Adrenal gland (tissue), 12 donors: ENCODE data around the gene GPR179. TPM values are rescaled to one million over a fixed set of nuclear protein-coding genes. Genes with fewer than 3 reads are reported as not detected.

Experiments used
- DNase-seq, 7 donors: peaks; one replicate each; pipeline ENCODE4 v3.0.0-alpha.2; 2019 to 2020
- H3K27ac ChIP-seq, 5 donors: fragments of 200-600 bp; sonication (generic) in 4 of 5; 1 replicate in 3 of 5; 2 replicates in 2 of 5; pipeline versions ENCODE4 v1.5.1 to v1.8.0; 2016 to 2020; ENCODE audit warnings: mild to moderate bottlenecking in 1 of 5
- H3K27me3 ChIP-seq: fragments of 200-600 bp; 2 replicates; pipeline ENCODE4 v1.8.0; 2021
- H3K36me3 ChIP-seq, 2 donors: fragments of 200-600 bp; replicated peaks in 1 of 2; 1 replicate in 1 of 2; 2 replicates in 1 of 2; pipeline versions ENCODE4 v1.5.1 to v1.8.0; 2018 to 2022
- H3K4me1 ChIP-seq, 2 donors: fragments of 200-600 bp; replicated peaks in 1 of 2; 1 replicate in 1 of 2; 2 replicates in 1 of 2; pipeline versions ENCODE4 v1.5.1 to v1.8.0; 2018 to 2021
- H3K4me3 ChIP-seq, 4 donors: fragments of 200-600 bp; sonication (generic) in 3 of 4; one replicate each; pipeline ENCODE4 v1.5.1; 2016 to 2018
- H3K9me3 ChIP-seq, 3 donors: fragments of 200-600 bp; sonication (generic) in 1 of 3; replicated peaks in 1 of 3; 1 replicate in 2 of 3; 2 replicates in 1 of 3; pipeline versions ENCODE4 v1.5.1 to v1.8.0; 2016 to 2021
- CTCF ChIP-seq, 6 experiments: fragments of 450-650 bp in 4 of 6; fragments of 200-600 bp in 2 of 6; sonication (generic) in 1 of 6; IDR thresholded peaks; 1 replicate in 5 of 6; 2 replicates in 1 of 6; pipeline versions ENCODE4 v1.5.1 to v1.8.0; 2016 to 2021; ENCODE audit warnings: antibody characterized with exemption in 6 of 6, mild to moderate bottlenecking in 2 of 6, moderate library complexity in 1 of 6
- POLR2A ChIP-seq, 2 donors: fragments of 450-650 bp; IDR thresholded peaks; one replicate each; pipeline ENCODE4 v1.6.1; 2017; ENCODE audit warnings: antibody characterized with exemption in 2 of 2, mild to moderate bottlenecking in 2 of 2, moderate library complexity in 1 of 2
- WGBS, 4 donors: extraction: QIAGEN DNeasy Blood & Tissue Kit in 2 of 4; methylation state at CpG; one replicate each; pipeline versions ENCODE4 v1.1.5 to v1.1.7; 2013 to 2017; 5-methylcytosine and 5-hydroxymethylcytosine counted together
- intact Hi-C, 2 donors: fragments of 100-400 bp; cut with DNase I; formaldehyde crosslinking; loops; one replicate each; pipeline versions ENCODE4 v1.14.1 to v1.15.0; 2022 to 2023
- polyA plus RNA-seq, 3 donors: library from polyadenylated mRNA; stranded (reverse); fragments of 200-250 nt in 2 of 3; fragments of 350-450 nt in 1 of 3; fragmentation: Illumina TruSeq in 1 of 3; extraction: RNeasy Lipid Tissue Mini Kit (QIAGEN cat#74804) in 1 of 3; gene quantifications; one replicate each; pipeline ENCODE4 v1.2.3, GENCODE V29; 2013 to 2014
- total RNA-seq, 9 donors: library from RNA; depleted of rRNA in 4 of 9; stranded (reverse); fragments of >200 nt in 4 of 9; fragments of 120-200 nt in 1 of 9; fragmentation: NEBNext Ultra II Directional in 1 of 9; extraction: Animal tissue kit (Norgen Biotek cat#: 25700) in 1 of 9; gene quantifications; one replicate each; pipeline versions ENCODE4 v1.1.0 to v1.2.4, GENCODE V29; 2013 to 2023
- donor health status: healthy with polysubstance abuse.
- donor health status: Bipolar disorder and iron deficiency.
- donor health status: DM: yes; HTN: yes; CAD: no.
- donor health status: DM: no; HTN: no; CAD: no.
- donor health status: DM: no; HTN: no; CAD: no.
- donor health status: DM: yes; HTN: yes; CAD: no.

Gene GPR179
- total and polyA plus RNA-seq, 12 donors = under 0.01 to 0.32 (median 0.09) TPM; not detected in 4

DNA sequence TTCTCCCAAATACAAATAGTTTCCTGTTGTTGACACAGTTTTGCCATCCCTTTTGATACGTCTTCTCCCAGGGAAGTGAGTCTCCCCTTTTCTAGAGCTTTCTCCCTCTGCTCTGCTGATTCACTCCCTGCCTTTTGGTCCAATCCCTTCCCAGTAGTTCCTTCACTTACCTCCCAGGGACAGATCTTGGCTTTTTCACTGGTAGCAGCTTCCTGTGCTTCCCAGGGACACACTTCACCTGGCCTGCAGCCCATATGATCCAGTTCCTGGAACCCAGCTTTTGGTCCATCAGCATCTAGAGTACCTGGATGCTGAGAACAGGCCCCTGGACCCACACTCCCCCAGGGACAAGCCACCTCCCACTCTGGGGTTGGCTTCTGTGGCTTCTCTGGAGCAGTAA lies 15.8 kb downstream of the GPR179 start:
- H3K4me3 ChIP-seq = no peak overlapping the region
- H3K9me3 ChIP-seq = no peaks in the 10 kb centered on the region
- no peaks in the 10 kb centered on the region for H3K27me3 ChIP-seq
- WGBS, 4 donors = 24 to 62% (median 38%) methylated on average over 1 of the region's 1 CpG
- TF ChIP-seq POLR2A (IDR thresholded peaks at IDR 0.05) (no peak), CTCF (IDR thresholded peaks at IDR 0.05) (no peak)
- peaks cover 0 to 5% of the 10 kb centered on the region in 2 donors for H3K36me3 ChIP-seq
- H3K27ac ChIP-seq = no peak overlapping the region
- no peak for DNase-seq
- no peaks in the 10 kb centered on the region for H3K4me1 ChIP-seq
- intact Hi-C loops = no loop called here

DNA sequence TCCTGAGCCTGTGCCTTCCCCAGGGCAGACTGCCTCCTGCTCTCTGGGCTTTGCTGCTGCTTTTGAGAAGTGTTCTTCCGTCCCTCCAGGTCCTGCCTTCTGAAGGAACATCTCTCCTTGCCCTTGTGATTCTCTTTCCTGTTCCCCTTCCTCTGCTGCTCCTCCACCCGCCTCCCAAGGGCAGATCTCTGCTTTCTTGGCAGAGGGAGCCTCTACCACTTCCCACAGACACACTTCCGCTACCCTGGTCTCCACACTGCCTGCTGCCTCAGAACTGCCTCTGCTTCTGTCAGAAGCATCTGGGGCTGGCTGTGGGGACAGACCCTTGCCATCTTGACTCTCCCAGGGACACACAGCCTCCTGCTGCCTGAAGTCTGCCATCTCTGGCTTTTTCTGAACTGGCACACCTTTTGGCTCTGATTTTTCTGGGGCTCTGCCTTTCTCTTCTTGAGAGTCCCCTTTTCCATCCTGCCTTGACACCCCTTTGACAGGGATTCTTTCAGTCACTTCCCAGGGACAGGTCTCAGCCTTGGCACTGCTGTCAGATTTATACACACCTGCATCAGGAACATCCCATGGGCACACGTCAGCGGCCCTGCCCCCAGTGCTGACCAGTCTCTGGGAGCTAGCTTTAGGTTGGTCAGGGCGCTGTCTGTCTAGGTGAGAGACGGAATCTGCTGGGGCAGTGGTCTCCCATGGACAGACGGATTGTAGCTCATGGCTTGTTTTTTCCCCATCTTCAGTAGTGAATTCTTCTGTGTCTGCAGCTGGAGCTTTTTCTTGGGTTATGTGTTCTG lies 16.6 kb downstream of the GPR179 start:
- intact Hi-C loops = no loop called here
- no peaks in the 10 kb centered on the region for H3K4me1 ChIP-seq
- no peaks in the 10 kb centered on the region for H3K9me3 ChIP-seq
- no peak for TF ChIP-seq CTCF (IDR thresholded peaks at IDR 0.05)
- no peak for TF ChIP-seq POLR2A (IDR thresholded peaks at IDR 0.05)
- H3K27ac ChIP-seq = peak overlapping the region in 2 of 5 donors; percentile 55 to 68
- no peaks in the 10 kb centered on the region for H3K27me3 ChIP-seq
- H3K4me3 ChIP-seq = no peak overlapping the region
- 58 to 65% (median 60%) methylated on average over 7 to 8 of the region's 8 CpGs for WGBS, 4 donors
- H3K36me3 ChIP-seq = peaks cover 0 to 11% of the 10 kb centered on the region in 2 donors
- DNase-seq = peak in 6 of 7 donors; percentile 43 to 65 (median 53)

GRCh38 chr17:38325221-38325851 lies 18.4 kb downstream of the GPR179 start:
- no peak overlapping the region for H3K4me3 ChIP-seq
- DNase-seq = no peak
- WGBS, 4 donors = 52 to 68% (median 57%) methylated on average over 5 of the region's 5 CpGs
- no peaks in the 10 kb centered on the region for H3K9me3 ChIP-seq
- H3K27me3 ChIP-seq = no peaks in the 10 kb centered on the region
- TF ChIP-seq POLR2A (IDR thresholded peaks at IDR 0.05) (no peak), CTCF (IDR thresholded peaks at IDR 0.05) (no peak)
- H3K27ac ChIP-seq = no peak overlapping the region
- no peaks in the 10 kb centered on the region for H3K4me1 ChIP-seq
- peaks cover 0 to 23% of the 10 kb centered on the region in 2 donors for H3K36me3 ChIP-seq
- intact Hi-C loops = no loop called here

DNA sequence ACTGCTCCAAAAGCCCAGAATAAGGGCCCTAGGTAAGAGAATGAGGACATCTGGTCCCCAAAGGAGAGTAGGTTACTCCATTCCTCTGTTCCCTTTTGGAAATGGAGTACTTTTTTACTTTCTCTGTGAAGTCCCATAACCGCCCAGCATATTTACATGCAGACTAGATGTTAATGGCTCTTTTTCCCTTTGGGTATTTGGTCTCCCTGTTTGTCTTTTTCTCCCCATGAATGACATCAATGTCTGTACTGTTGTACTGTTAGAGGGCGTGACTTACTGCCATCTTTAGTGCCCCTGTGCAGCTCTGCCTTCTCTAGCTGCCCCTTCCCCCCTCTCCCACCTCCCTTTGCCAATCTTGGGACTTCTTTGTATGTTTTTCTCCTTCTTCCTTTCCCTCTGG lies 19.0 kb downstream of the GPR179 start:
- H3K4me1 ChIP-seq = no peaks in the 10 kb centered on the region
- H3K4me3 ChIP-seq = no peak overlapping the region
- peaks cover 0 to 27% of the 10 kb centered on the region in 2 donors for H3K36me3 ChIP-seq
- WGBS, 4 donors = 84 to 96% (median 89%) methylated on average over 2 of the region's 2 CpGs
- no peak for DNase-seq
- H3K9me3 ChIP-seq = no peaks in the 10 kb centered on the region
- no peaks in the 10 kb centered on the region for H3K27me3 ChIP-seq
- intact Hi-C loops = no loop called here
- no peak overlapping the region for H3K27ac ChIP-seq
- TF ChIP-seq CTCF (IDR thresholded peaks at IDR 0.05) (no peak), POLR2A (IDR thresholded peaks at IDR 0.05) (no peak)
